Mesendoderm (in vitro differentiated cells): ENCODE measurements around the gene ALPG.

ENCODE experiments used
- DNase-seq: peaks from one replicate; pipeline ENCODE4 v3.0.0; 2013
- H2AK5ac ChIP-seq: 2 replicates; pipeline ENCODE4 v1.6.1; 2013; ENCODE audit warnings: low read length, inconsistent platforms
- H2BK120ac ChIP-seq: 2 replicates; pipeline ENCODE4 v1.6.1; 2013; ENCODE audit warnings: low read depth, mild to moderate bottlenecking, low read length, moderate library complexity, mixed read lengths
- H2BK15ac ChIP-seq: replicated peaks from 2 replicates; pipeline ENCODE4 v1.6.1; 2013; ENCODE audit warnings: low read depth, mild to moderate bottlenecking, moderate library complexity
- H2BK5ac ChIP-seq: 2 replicates; pipeline ENCODE4 v1.6.1; 2013; ENCODE audit warnings: low read length, inconsistent platforms
- H3K18ac ChIP-seq: 2 replicates; pipeline ENCODE4 v1.6.1; 2013; ENCODE audit warnings: mild to moderate bottlenecking, low read length, mixed read lengths
- H3K23ac ChIP-seq: one replicate; pipeline ENCODE4 v1.6.1; 2013; ENCODE audit warnings: low read length
- H3K27ac ChIP-seq: 2 replicates; pipeline ENCODE4 v1.5.1; 2013; ENCODE audit warnings: low read depth, mild to moderate bottlenecking, inconsistent platforms, low read length, moderate library complexity
- H3K27me3 ChIP-seq: 2 replicates; pipeline ENCODE4 v1.6.1; 2013; ENCODE audit warnings: low read length, control low read depth, mild to moderate bottlenecking, inconsistent platforms; ENCODE audit not compliant: insufficient read depth, poor library complexity
- H3K36me3 ChIP-seq: 2 replicates; pipeline ENCODE4 v1.6.1; 2013; ENCODE audit warnings: low read length, inconsistent platforms; ENCODE audit not compliant: control insufficient read depth, insufficient read depth
- H3K4ac ChIP-seq: one replicate; pipeline ENCODE4 v1.6.1; 2013; ENCODE audit warnings: low read depth, mild to moderate bottlenecking, low read length, moderate library complexity
- H3K4me1 ChIP-seq: 2 replicates; pipeline ENCODE4 v1.6.1; 2013; ENCODE audit warnings: low read depth, low read length, inconsistent platforms; ENCODE audit not compliant: control insufficient read depth
- H3K4me2 ChIP-seq: 2 replicates; pipeline ENCODE4 v1.6.1; 2013; ENCODE audit warnings: low read length
- H3K4me3 ChIP-seq: 2 replicates; pipeline ENCODE4 v1.5.1; 2013; ENCODE audit warnings: mild to moderate bottlenecking, low read length
- H3K56ac ChIP-seq: one replicate; pipeline ENCODE4 v1.6.1; 2013; ENCODE audit warnings: low read length
- H3K79me1 ChIP-seq: 2 replicates; pipeline ENCODE4 v1.6.1; 2013; ENCODE audit warnings: low read length, inconsistent platforms
- H3K79me2 ChIP-seq: 2 replicates; pipeline ENCODE4 v1.6.1; 2013; ENCODE audit warnings: mild to moderate bottlenecking, low read length; ENCODE audit not compliant: control insufficient read depth, insufficient read depth
- H3K9ac ChIP-seq: 2 replicates; pipeline ENCODE4 v1.6.1; 2013; ENCODE audit warnings: low read length, inconsistent platforms
- H4K5ac ChIP-seq: one replicate; pipeline ENCODE4 v1.6.1; 2013; ENCODE audit warnings: low read length
- H4K8ac ChIP-seq: one replicate; pipeline ENCODE4 v1.6.1; 2013; ENCODE audit warnings: low read depth, mild to moderate bottlenecking, control low read depth, low read length, moderate library complexity
- WGBS: extraction: QIAGEN DNeasy Blood & Tissue Kit; methylation state at CpG from one replicate; pipeline ENCODE4 v1.1.7; 2013; ENCODE audit warnings: low lambda C conversion rate, missing lambda C conversion rate; ENCODE audit not compliant: insufficient coverage; ENCODE audit errors: extremely low coverage; 5-methylcytosine and 5-hydroxymethylcytosine counted together

The ALPG gene

GRCh38 chr2:232436381-232437194, 29.9 kb downstream of the ALPG start:
- no peaks in the 10 kb centered on the region for H3K79me2 ChIP-seq
- no peak overlapping the region for H4K5ac ChIP-seq
- no peaks in the 10 kb centered on the region for H3K4me1 ChIP-seq
- H3K79me1 ChIP-seq, result no peaks in the 10 kb centered on the region
- H2BK120ac ChIP-seq, result no peak overlapping the region
- H3K27me3 ChIP-seq, result no peaks in the 10 kb centered on the region
- no peak overlapping the region for H3K27ac ChIP-seq
- no peaks in the 10 kb centered on the region for H3K36me3 ChIP-seq
- no peak overlapping the region for H3K4me3 ChIP-seq
- H3K56ac ChIP-seq, result no peak overlapping the region
- H2AK5ac ChIP-seq, result no peak overlapping the region
- no CpG with 5 or more reads among the region's 15 CpGs for WGBS
- H3K4me2 ChIP-seq, result no peak overlapping the region
- no peak overlapping the region for H4K8ac ChIP-seq
- H2BK15ac ChIP-seq, result no peak overlapping the region
- no peak overlapping the region for H3K4ac ChIP-seq
- no peak overlapping the region for H3K23ac ChIP-seq
- H3K9ac ChIP-seq, result no peak overlapping the region
- H3K18ac ChIP-seq, result no peak overlapping the region
- DNase-seq, result peak; percentile 45
- no peak overlapping the region for H2BK5ac ChIP-seq

- H3K4me1 ChIP-seq, result no peaks in the 10 kb centered on the region
- no peak overlapping the region for H2AK5ac ChIP-seq
- H4K5ac ChIP-seq, result no peak overlapping the region
- no peak overlapping the region for H3K4me3 ChIP-seq
- no peaks in the 10 kb centered on the region for H3K79me1 ChIP-seq
- H3K56ac ChIP-seq, result no peak overlapping the region
- no peaks in the 10 kb centered on the region for H3K36me3 ChIP-seq
- no peak overlapping the region for H3K4ac ChIP-seq
- WGBS, result no CpG with 5 or more reads among the region's 12 CpGs
- H2BK5ac ChIP-seq, result no peak overlapping the region
- no peak overlapping the region for H3K4me2 ChIP-seq
- no peak overlapping the region for H3K27ac ChIP-seq
- no peaks in the 10 kb centered on the region for H3K79me2 ChIP-seq
- no peak overlapping the region for H4K8ac ChIP-seq
- no peak overlapping the region for H2BK120ac ChIP-seq
- H2BK15ac ChIP-seq, result no peak overlapping the region
- H3K9ac ChIP-seq, result no peak overlapping the region
- no peak overlapping the region for H3K23ac ChIP-seq
- no peaks in the 10 kb centered on the region for H3K27me3 ChIP-seq
- DNase-seq, result no peak
- no peak overlapping the region for H3K18ac ChIP-seq
These were observed 30.5 kb downstream of the ALPG start for GRCh38 chr2:232437195-232437571.

GRCh38 chr2:232438091-232438490, 31.4 kb downstream of the ALPG start:
- WGBS, result no CpG with 5 or more reads among the region's 12 CpGs

GRCh38 chr2:232438951-232439757, 32.5 kb downstream of the ALPG start:
- H3K4me1 ChIP-seq, result no peaks in the 10 kb centered on the region

More at GRCh38 chr2:232438091-232438490, 31.4 kb downstream of the ALPG start:
- no peak for DNase-seq
- H3K9ac ChIP-seq, result no peak overlapping the region
- H3K79me2 ChIP-seq, result no peaks in the 10 kb centered on the region
- H3K4me2 ChIP-seq, result no peak overlapping the region
- no peak overlapping the region for H4K8ac ChIP-seq
- no peak overlapping the region for H2BK5ac ChIP-seq
- no peak overlapping the region for H3K27ac ChIP-seq
- no peak overlapping the region for H3K18ac ChIP-seq
- H3K4me3 ChIP-seq, result no peak overlapping the region
- H3K56ac ChIP-seq, result no peak overlapping the region
- H2BK15ac ChIP-seq, result no peak overlapping the region
- H2AK5ac ChIP-seq, result no peak overlapping the region
- H3K36me3 ChIP-seq, result no peaks in the 10 kb centered on the region
- H2BK120ac ChIP-seq, result no peak overlapping the region
- H3K4ac ChIP-seq, result no peak overlapping the region
- H3K27me3 ChIP-seq, result no peaks in the 10 kb centered on the region
- H3K4me1 ChIP-seq, result no peaks in the 10 kb centered on the region
- H3K79me1 ChIP-seq, result no peaks in the 10 kb centered on the region
- no peak overlapping the region for H3K23ac ChIP-seq
- no peak overlapping the region for H4K5ac ChIP-seq

GRCh38 chr2:232439758-232440135, 33.1 kb downstream of the ALPG start:
- Histone ChIP-seq H2AK5ac (no peak overlapping the region), H3K4me1 (no peaks in the 10 kb centered on the region), H3K9ac (no peak overlapping the region), H3K27ac (no peak overlapping the region), H3K56ac (no peak overlapping the region), H2BK120ac (no peak overlapping the region), H2BK15ac (no peak overlapping the region), H2BK5ac (no peak overlapping the region), H3K36me3 (no peaks in the 10 kb centered on the region), H3K27me3 (no peaks in the 10 kb centered on the region), H3K4ac (no peak overlapping the region), H3K4me2 (no peak overlapping the region), H3K79me2 (no peaks in the 10 kb centered on the region), H3K23ac (no peak overlapping the region), H4K8ac (no peak overlapping the region), H3K4me3 (no peak overlapping the region), H4K5ac (no peak overlapping the region), H3K79me1 (no peaks in the 10 kb centered on the region), H3K18ac (no peak overlapping the region)
- no CpG with 5 or more reads among the region's 5 CpGs for WGBS
- DNase-seq, result no peak

More at GRCh38 chr2:232438951-232439757, 32.5 kb downstream of the ALPG start:
- H3K79me1 ChIP-seq, result no peaks in the 10 kb centered on the region
- H2AK5ac ChIP-seq, result no peak overlapping the region
- no peak overlapping the region for H3K4me3 ChIP-seq
- no peak overlapping the region for H4K5ac ChIP-seq
- H3K79me2 ChIP-seq, result no peaks in the 10 kb centered on the region
- H3K23ac ChIP-seq, result no peak overlapping the region
- WGBS, result no CpG with 5 or more reads among the region's 22 CpGs
- H3K36me3 ChIP-seq, result no peaks in the 10 kb centered on the region
- no peak overlapping the region for H3K18ac ChIP-seq
- no peaks in the 10 kb centered on the region for H3K27me3 ChIP-seq
- H3K56ac ChIP-seq, result no peak overlapping the region
- no peak for DNase-seq
- H3K9ac ChIP-seq, result no peak overlapping the region
- H2BK5ac ChIP-seq, result no peak overlapping the region
- no peak overlapping the region for H2BK120ac ChIP-seq
- H2BK15ac ChIP-seq, result no peak overlapping the region
- no peak overlapping the region for H3K27ac ChIP-seq
- no peak overlapping the region for H3K4me2 ChIP-seq
- no peak overlapping the region for H3K4ac ChIP-seq
- H4K8ac ChIP-seq, result no peak overlapping the region
